WERI-Rb-1 (cell line): ENCODE data around the gene GRIA1.

Source experiments
- DNase-seq: peaks from one replicate; pipeline ENCODE4 v3.0.0-alpha.2; 2020
- H3K27ac ChIP-seq: fragments of 250-450 bp; sonication (Bioruptor Pico); 2 replicates; pipeline ENCODE4 v1.5.1; 2020; ENCODE audit warnings: mild to moderate bottlenecking, moderate library complexity
- H3K27me3 ChIP-seq: fragments of 250-450 bp; sonication (Bioruptor Pico); 2 replicates; pipeline ENCODE4 v1.5.1; 2021; ENCODE audit warnings: mild to moderate bottlenecking, low read depth, moderate library complexity; ENCODE audit not compliant: insufficient read depth, severe bottlenecking
- H3K36me3 ChIP-seq: fragments of 250-450 bp; sonication (Bioruptor Pico); 2 replicates; pipeline ENCODE4 v1.5.1; 2020; ENCODE audit warnings: mild to moderate bottlenecking, moderate library complexity
- H3K4me3 ChIP-seq: 2 replicates; pipeline ENCODE4 v1.5.1; 2011; ENCODE audit warnings: low read depth, mild to moderate bottlenecking, control low read depth, low read length
- H3K9me3 ChIP-seq: fragments of 250-450 bp; sonication (Bioruptor Pico); 2 replicates; pipeline ENCODE4 v1.5.1; 2021; ENCODE audit warnings: mild to moderate bottlenecking, moderate library complexity; ENCODE audit not compliant: severe bottlenecking
- TF ChIP-seq, protein P1 (sequence below): IDR thresholded peaks from 2 replicates; pipeline ENCODE4 v1.5.1; 2011; ENCODE audit warnings: low read depth, mild to moderate bottlenecking, control low read depth, inconsistent platforms, low read length

Gene GRIA1

DNA sequence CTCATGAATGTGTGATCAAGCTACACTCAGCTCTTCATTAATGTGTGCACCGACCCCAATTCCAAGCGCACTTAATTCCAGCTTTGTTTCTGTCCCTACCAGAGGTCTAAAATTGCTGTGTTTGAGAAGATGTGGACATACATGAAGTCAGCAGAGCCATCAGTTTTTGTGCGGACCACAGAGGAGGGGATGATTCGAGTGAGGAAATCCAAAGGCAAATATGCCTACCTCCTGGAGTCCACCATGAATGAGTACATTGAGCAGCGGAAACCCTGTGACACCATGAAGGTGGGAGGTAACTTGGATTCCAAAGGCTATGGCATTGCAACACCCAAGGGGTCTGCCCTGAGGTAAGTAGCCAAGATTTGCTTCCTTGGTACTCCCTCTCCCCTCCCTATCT lies 279.6 kb downstream of the GRIA1 start:
- Histone ChIP-seq H3K27ac (no peak overlapping the region), H3K9me3 (no peaks in the 10 kb centered on the region), H3K4me3 (no peak overlapping the region), H3K27me3 (no peaks in the 10 kb centered on the region), H3K36me3 (no peaks in the 10 kb centered on the region)
- TF ChIP-seq, protein P1, sequence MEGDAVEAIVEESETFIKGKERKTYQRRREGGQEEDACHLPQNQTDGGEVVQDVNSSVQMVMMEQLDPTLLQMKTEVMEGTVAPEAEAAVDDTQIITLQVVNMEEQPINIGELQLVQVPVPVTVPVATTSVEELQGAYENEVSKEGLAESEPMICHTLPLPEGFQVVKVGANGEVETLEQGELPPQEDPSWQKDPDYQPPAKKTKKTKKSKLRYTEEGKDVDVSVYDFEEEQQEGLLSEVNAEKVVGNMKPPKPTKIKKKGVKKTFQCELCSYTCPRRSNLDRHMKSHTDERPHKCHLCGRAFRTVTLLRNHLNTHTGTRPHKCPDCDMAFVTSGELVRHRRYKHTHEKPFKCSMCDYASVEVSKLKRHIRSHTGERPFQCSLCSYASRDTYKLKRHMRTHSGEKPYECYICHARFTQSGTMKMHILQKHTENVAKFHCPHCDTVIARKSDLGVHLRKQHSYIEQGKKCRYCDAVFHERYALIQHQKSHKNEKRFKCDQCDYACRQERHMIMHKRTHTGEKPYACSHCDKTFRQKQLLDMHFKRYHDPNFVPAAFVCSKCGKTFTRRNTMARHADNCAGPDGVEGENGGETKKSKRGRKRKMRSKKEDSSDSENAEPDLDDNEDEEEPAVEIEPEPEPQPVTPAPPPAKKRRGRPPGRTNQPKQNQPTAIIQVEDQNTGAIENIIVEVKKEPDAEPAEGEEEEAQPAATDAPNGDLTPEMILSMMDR = no peak
- no peak for DNase-seq

DNA sequence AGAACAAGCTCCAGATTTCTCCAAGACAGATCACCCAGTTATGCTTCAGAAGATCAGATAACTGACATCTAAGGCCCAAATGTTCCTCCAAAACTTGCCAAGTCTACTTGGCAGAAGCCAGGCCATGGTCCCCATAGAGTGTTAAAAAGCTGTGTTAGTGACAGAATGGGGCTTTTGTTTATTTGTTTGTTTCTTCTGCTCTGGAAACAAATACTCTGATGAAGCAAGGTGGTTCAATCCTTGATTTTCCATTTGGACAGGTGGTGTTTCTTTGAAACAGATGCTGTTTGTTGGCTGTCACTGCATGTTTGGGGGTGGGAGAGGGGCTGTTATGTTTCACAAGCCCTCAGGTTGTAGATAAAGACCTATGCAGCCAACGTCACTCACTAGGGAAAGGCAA lies 284.2 kb downstream of the GRIA1 start:
- Histone ChIP-seq H3K27ac (no peak overlapping the region), H3K4me3 (no peak overlapping the region), H3K36me3 (no peaks in the 10 kb centered on the region), H3K27me3 (no peaks in the 10 kb centered on the region), H3K9me3 (no peaks in the 10 kb centered on the region)
- no peak for DNase-seq
- TF ChIP-seq, protein P1 = no peak

DNA sequence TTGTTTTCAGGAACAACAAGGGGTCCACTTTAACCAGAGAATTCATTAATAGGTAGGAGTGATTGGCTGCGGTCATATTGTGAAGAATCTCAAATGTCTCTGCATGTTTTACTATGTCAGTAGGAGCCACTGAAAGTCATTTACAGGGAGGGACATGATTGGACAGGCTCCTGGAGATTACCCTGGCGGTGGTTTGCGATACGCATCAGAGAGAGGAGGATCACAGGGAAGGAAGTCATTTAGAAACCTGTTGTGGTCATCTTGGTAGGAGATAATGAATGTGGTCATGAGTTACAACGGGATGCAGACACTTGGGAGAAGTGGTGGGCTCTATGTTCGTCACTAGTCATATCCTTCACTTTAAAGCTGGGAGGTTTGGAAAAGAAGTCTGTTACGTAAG lies 285.5 kb downstream of the GRIA1 start:
- Histone ChIP-seq H3K27ac (no peak overlapping the region), H3K4me3 (no peak overlapping the region), H3K27me3 (no peaks in the 10 kb centered on the region), H3K9me3 (no peaks in the 10 kb centered on the region), H3K36me3 (no peaks in the 10 kb centered on the region)
- TF ChIP-seq, protein P1 = no peak
- no peak for DNase-seq

DNA sequence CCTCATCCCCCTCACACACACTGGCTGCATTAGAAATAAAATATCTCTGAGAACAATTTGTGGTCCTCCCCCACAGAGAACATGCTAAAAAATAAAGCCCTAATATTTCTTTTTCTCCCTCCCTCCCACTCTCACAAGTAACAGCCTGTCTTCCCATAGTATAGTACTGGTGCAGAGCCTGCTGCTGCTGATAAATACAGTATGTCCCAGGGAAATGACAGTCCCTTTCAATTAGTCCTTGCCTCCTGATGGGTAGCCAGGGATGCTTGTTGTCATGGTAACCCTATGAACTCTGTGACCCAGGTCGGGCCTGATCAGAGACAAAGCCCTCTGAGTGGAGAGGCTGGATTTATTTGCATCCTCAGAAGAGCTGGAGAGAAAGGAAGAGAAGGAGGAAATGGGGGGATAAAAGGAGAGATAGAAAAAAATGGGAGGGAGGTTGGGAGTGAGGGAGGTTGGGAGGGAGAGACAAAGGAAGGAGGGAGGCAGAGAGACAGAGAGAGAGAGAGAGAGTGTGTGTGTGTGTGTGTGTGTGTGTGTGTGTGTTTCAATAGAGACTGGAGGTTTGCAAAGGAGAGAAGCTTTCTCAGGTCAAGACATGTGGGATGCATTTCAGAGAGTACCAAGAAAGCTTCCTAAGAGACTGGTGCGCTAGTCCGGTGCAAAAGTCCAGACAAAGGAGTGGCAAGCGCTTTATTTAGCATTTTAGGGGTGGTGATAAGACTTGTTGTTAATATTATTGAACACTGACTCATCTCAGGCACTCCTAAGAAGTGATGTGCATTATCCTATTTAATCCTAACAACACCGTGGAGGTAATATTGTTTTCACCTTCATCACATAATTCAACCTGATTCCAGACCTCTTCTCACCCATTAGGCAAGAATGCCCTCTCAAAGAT lies 287.5 kb downstream of the GRIA1 start:
- H3K27ac ChIP-seq = no peak overlapping the region
- no peaks in the 10 kb centered on the region for H3K36me3 ChIP-seq
- no peak overlapping the region for H3K4me3 ChIP-seq
- H3K9me3 ChIP-seq = no peaks in the 10 kb centered on the region
- TF ChIP-seq, protein P1 = no peak
- DNase-seq = no peak
- no peaks in the 10 kb centered on the region for H3K27me3 ChIP-seq

DNA sequence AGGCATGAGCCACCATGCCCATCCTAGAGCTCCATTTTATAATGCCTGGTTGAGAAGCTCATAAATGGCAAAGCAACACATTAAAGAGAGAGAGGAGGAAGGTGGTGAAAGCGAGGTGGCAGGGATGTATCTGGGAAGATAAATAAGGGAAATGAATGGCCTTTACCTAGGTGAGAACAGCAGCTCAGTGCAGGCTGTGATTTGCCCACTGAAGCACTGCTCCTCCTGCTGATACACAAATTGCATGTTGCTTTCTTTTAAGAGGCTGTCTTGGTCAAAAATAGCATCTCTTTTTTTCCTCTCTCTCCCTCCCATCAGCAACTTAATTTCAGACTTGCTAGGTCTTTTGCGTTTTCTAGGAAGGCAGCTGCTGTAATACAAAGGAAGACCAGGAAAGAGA lies 289.4 kb downstream of the GRIA1 start:
- Histone ChIP-seq H3K4me3 (no peak overlapping the region), H3K27ac (no peak overlapping the region), H3K27me3 (no peaks in the 10 kb centered on the region), H3K9me3 (no peaks in the 10 kb centered on the region), H3K36me3 (no peaks in the 10 kb centered on the region)
- DNase-seq = no peak
- TF ChIP-seq, protein P1 = no peak
